GM19324 (cell line): Measurements from ENCODE around the gene ERCC6L2.

Experiments used
- ATAC-seq: cut with Tn5 transposase; IDR thresholded peaks from one replicate; pipeline ENCODE4 v1.9.1; 2021; ENCODE audit warnings: mild to moderate bottlenecking, moderate library complexity; ENCODE audit not compliant: unreplicated experiment, low FRiP score

ERCC6L2 gene

GRCh38 chr9:95875305-95876137, at the start of gene ERCC6L2:
TSS of gene ERCC6L2 (plus strand) at chr9:95875691. CDS start at chr9:95876039, 348 bp downstream.
- ATAC-seq, result peak; percentile 93

GRCh38 chr9:95826183-95826838, 49.2 kb upstream of the ERCC6L2 start:
- no peak for ATAC-seq

- ATAC-seq, result no peak
Measured at GRCh38 chr9:95830768-95831167, 44.7 kb upstream of the ERCC6L2 start.

- ATAC-seq, result no peak
Measured at GRCh38 chr9:95831810-95832209, 43.7 kb upstream of the ERCC6L2 start.

GRCh38 chr9:95833546-95834178, 41.8 kb upstream of the ERCC6L2 start:
- ATAC-seq, result no peak

GRCh38 chr9:95834281-95834907, 41.1 kb upstream of the ERCC6L2 start:
- ATAC-seq, result no peak

GRCh38 chr9:95835393-95835792, 40.1 kb upstream of the ERCC6L2 start:
- ATAC-seq, result no peak

- no peak for ATAC-seq
Measured at GRCh38 chr9:95836072-95836471, 39.4 kb upstream of the ERCC6L2 start.

- ATAC-seq, result no peak
Measured at GRCh38 chr9:95839012-95839411, 36.5 kb upstream of the ERCC6L2 start.

- no peak for ATAC-seq
Measured at GRCh38 chr9:95840074-95840473, 35.4 kb upstream of the ERCC6L2 start.

GRCh38 chr9:95841377-95841776, 34.1 kb upstream of the ERCC6L2 start:
- ATAC-seq, result no peak

- no peak for ATAC-seq
Measured at GRCh38 chr9:95845751-95846150, 29.7 kb upstream of the ERCC6L2 start.

GRCh38 chr9:95848764-95849163, 26.7 kb upstream of the ERCC6L2 start:
- ATAC-seq, result no peak

GRCh38 chr9:95852059-95853032, 23.1 kb upstream of the ERCC6L2 start:
- ATAC-seq, result peak; percentile 78

- no peak for ATAC-seq
Measured at GRCh38 chr9:95854386-95855020, 21.0 kb upstream of the ERCC6L2 start.

- ATAC-seq, result no peak
Measured at GRCh38 chr9:95855961-95856360, 19.5 kb upstream of the ERCC6L2 start.

GRCh38 chr9:95857124-95857523, 18.4 kb upstream of the ERCC6L2 start:
- no peak for ATAC-seq

- ATAC-seq, result no peak
Measured at GRCh38 chr9:95857896-95858295, 17.6 kb upstream of the ERCC6L2 start.

GRCh38 chr9:95862343-95862742, 13.1 kb upstream of the ERCC6L2 start:
- ATAC-seq, result no peak
